HG03571 (cell line): ENCODE measurements around the gene CA4.

ENCODE experiments used
- ATAC-seq: cut with Tn5 transposase; IDR thresholded peaks from one replicate; pipeline ENCODE4 v1.9.1; 2021; ENCODE audit not compliant: unreplicated experiment

Gene CA4

DNA sequence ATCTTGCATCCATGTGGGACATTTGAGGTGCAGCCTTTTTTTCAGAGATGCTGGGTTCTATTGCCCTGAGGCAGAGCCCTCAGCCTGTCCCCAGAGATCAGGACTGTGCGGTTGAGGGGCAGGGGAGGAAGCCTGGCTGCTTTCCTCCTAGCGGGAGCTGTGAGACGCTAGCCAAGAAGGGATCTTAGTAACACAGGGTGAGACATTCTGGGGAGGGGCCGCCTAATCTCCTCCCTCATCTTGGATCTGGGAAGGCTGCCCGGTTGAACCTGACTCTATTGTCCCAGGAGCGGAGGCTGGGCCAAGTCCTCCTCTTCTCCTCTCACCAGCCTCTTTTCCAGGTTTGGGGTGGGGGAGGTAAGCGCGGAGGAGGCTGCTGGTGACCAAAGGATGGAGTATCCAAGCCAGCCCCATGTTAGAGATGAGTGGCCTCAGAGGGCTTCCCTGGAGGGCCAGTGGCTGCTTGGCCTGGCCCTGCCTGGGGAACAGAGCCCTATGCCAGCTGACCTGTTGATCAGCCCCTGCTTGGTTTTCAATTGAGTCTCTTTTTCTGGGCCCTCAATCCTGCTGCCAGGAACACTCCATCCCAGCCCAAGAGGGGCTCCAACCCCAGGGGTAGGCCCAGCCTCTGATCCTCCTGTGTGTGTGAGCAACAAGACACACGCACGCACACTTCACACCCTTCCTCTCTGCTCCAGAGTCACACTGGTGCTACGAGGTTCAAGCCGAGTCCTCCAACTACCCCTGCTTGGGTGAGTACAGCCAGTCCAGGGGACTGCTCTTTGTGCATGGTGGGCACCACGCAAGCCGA lies 5.0 kb downstream of the CA4 start:
- ATAC-seq = no peak

DNA sequence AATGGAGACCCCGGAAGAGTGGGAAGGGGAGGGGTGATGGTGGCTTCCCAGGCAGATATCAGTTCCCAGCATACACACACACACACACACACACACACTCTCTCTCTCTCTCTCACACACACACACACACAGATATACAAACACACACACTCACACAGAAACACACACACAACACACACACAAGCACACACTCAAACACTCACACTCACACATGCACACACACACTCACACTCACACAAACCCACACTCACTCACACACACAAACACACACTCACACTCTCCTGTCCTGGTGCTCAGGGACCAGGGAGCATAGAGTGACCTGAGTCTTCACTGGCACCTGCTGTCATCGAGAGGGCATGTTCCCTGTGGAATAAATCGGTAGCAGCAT lies 5.6 kb downstream of the CA4 start:
- no peak for ATAC-seq

GRCh38 chr17:60155815-60156214 lies 6.0 kb downstream of the CA4 start:
- no peak for ATAC-seq

GRCh38 chr17:60156746-60157145 lies 7.0 kb downstream of the CA4 start:
- no peak for ATAC-seq

- ATAC-seq = no peak
Observed at GRCh38 chr17:60157487-60158040, 7.8 kb downstream of the CA4 start.

GRCh38 chr17:60158751-60159478 lies 9.1 kb downstream of the CA4 start:
- ATAC-seq = no peak

DNA sequence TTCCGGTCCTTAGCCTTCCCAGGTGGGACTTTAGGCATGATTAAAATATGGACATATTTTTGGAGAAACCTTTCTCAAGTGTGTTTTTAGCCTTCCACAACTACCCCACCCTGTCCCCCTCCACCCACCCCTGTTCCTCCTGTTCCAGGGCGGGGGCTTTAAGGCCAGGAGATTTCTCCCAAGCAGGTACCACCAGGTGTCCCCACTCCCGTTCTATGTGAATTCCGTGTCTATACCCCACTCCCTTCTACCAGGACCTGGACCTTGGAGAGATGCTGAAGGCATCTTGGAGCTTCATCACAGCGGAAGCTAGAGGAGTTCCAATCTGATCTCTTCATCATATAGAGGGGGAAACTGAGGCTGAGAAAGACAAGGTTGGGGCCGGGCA lies 9.7 kb downstream of the CA4 start:
- ATAC-seq = no peak

DNA sequence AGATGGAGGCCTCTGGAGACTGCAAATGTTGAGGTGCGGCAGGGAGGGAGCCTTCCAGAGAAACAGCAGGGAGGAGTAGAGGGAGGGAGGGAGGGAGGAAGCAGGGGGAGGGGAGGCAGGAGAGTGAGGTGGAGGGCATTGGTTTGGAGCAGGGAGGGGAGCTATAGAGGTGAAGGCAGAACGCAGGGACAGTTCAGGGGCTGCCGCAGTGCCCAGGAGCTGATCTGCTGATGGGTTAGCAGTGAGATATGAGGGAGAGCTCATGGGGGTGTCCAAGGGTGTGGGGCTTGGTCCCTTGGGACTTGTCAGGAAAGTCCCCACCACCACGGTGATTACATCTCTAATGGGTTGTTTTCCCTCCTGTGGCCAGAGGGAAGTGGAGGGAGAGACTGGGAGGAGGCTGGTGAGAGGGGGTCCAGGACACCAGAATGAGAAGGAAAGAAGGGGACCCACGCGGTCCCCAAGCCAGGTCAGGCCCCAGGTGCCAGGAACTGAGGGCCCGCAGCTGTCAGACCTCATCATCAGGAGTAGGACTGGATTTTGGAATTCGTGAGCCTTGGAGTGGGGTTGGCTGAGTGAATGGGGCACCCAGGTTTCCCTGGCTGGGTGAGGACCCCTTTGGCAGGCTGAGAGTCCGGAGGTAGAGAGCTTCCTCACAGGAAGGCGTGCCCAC lies 11.2 kb downstream of the CA4 start:
- no peak for ATAC-seq

- no peak for ATAC-seq
Observed at GRCh38 chr17:60161598-60162330, 12.0 kb downstream of the CA4 start.

DNA sequence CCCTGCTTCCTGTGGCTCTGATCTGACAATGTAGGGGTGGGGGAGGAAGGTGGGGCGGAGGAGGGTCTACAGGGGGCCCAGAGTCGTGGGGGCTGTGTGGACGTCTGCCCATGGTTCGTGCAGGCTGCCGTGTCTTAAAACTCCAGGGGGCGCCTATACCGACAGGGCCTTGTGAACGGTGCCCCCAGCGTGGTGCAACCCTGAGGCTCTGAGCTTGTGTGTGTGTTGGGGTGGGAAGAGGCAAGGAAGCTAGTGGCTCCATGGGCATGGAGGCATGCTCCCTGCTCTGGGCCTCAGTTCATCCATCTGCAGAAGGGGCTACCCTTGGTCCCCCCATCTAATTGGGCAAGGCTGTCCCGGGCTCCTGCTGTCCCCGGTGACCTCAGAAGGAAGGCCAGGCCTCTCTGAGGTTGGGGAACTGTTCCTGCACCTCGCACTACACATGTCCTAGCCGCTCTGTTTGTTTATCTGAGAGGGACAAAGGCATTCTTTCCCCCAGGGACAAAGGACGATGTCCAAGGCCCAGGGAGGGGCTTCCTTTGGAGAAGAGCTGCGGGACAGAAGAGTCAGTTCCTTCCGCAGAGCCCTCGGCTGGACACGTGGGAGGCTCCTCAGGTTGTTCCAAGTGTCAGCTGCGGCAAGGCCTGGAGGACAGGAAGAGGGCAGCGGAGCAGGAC lies 13.5 kb downstream of the CA4 start:
- ATAC-seq = no peak

GRCh38 chr17:60164164-60164563 lies 14.4 kb downstream of the CA4 start:
- ATAC-seq = no peak

DNA sequence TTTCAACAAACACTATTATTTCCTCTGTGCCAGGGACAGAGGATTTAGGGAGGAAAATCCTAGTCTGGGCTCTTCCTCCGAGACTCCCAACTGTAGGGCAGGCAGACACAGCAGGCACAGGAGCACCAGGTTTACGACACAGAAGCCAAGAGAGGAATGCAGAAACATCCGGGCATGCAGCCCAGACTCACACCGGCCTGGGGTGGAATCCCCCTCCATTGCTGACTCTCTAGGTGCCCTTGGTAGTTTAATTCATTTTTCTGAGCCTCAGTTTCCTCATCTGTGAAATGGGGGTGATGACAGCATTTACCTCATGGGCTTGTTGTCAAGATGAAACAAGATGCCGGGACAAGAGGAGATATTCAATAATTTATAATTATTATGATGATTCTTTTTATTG lies 14.9 kb downstream of the CA4 start:
- ATAC-seq = no peak

GRCh38 chr17:60165223-60165622 lies 15.4 kb downstream of the CA4 start:
- no peak for ATAC-seq

DNA sequence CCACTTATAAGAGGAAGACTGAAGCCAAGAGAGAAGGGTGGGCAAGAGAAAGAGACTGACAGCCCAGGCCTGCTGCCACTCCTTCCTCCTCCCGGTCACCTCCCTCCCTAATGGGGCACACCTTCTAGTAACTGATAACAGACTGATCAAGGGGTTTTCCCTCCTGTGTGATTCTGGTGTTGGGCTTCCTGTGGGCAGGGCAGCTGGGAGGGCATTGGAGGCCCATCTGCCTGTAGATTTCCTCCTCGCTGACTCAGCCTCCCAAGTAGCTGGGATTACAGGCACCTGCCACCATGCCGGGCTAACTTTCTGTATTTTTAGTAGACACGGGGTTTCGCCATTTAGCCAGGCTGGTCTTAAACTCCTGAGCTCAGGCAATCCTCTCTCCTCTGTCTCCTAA lies 16.2 kb downstream of the CA4 start:
- no peak for ATAC-seq

DNA sequence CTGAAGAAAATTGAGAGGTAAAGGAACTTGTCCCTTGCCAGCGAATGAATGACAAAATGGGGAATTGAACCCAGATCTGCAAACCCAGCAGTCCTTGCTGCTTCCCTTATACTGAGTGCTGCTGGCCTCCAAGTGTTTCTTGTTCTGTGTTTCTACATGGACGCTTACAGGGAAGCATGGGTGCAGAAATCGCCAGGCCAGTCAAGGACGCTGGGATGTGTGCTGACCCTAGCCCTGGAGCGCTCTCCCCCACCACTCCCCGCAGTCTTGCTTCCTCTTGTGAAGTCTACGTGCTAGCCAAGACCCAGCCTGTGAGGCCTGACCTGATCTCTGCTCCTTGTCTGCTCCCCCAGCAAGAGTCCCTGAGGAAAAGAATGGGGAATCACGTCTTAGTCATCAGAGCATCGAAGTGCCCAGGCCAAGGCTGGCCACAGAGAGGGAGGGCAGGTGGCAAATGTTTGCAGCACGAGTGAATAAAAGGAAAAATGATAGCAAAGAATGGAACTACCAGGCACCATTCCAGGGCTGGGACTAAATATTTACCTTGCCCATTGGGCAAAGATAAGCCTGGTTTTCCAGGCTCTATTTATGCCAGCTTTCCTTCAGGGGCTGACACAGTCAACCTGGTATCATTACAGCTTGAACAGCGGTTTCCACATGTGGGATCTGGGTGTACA lies 17.4 kb downstream of the CA4 start:
- no peak for ATAC-seq

DNA sequence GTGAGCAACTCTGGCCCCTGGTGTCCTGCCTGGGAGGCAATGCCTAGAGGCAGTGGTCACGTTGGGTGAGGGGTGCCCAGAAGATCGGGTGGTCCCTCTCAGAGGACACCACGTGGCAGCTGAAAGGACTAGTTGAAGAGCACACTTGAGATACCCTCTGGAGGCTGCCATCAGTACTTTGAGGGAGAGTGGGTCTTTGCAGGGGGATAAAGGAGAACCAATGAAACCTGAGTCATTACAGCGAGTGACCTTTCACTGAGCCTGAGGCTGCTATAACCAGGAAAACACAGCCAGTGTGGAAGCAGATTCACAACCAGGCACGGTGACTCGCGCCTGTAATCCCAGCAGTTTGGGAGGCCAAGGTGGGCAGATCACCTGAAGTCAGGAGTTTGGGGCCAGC lies 18.9 kb downstream of the CA4 start:
- ATAC-seq = no peak

DNA sequence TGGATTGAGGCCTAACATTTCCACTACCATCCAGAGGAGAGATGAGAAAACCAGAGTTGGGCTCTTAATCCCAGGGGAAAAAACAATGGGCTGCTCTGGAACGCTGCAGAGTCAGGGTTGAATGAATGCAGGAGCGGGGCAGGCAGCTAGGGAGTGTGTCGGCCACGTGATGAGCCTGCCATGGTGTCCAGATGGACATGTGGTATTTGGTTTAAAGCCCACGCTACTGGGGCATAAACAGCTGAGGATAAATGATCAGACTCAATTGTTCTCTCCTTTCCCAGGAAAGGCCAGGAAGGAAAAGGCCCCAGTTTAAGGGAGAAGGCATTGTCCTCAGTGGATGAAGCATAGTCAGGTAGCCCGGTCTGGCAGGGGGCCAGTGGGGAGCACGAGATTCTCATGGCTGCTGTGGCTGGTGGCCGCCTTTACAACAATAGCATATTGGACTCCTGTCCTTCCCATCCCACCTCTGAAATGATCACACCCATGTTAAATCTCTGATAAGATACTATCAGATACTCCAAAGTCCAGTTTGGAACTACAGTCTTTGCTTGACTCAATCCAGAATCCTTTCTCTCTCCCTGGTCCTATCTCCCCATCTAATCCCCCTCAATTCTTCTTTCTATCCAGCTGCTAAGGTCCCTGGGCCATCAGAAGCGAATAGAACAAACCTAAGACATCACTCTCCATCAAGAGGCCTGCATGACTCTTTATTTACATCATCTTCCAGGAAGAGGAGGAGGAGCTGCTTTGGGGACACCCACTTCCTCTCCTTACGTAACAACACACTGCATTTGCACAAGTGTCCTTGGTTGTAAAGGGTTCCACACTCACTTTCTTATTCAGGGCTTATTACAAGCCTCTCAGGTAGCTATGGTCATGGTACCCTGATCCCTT lies 20.4 kb downstream of the CA4 start:
- no peak for ATAC-seq

GRCh38 chr17:60170835-60171752 lies 21.3 kb downstream of the CA4 start:
- ATAC-seq = no peak
